Measurements from ENCODE around the gene SLC35A5. TPM values are rescaled to one million over a fixed set of nuclear protein-coding genes. Genes with fewer than 3 reads are reported as not detected.
A peak's percentile ranks its signal among the peaks of the same experiment; 100 is the strongest.

The SLC35A5 gene
- total RNA-seq, 4 donors from 2014 or later, result 9.9 to 57.1 (median 31.0) TPM

GRCh38 chr3:112564940-112565305 lies 3.1 kb downstream of the SLC35A5 start:
- peaks cover 0 to 9% (median 0%) of the 10 kb centered on the region in 3 donors for H3K36me3 ChIP-seq
- no peak overlapping the region for H3K4me3 ChIP-seq
- no peaks in the 10 kb centered on the region for H3K27me3 ChIP-seq
- TF ChIP-seq CTCF (IDR thresholded peaks at IDR 0.05), result no peak
- TF ChIP-seq POLR2A (IDR thresholded peaks at IDR 0.05), result peak in 1 of 2 donors; percentile 8
- H3K27ac ChIP-seq, result peak overlapping the region in 2 of 4 donors; percentile 44 to 55
- DNase-seq, result no peak
- peaks cover 0 to 16% (median 0%) of the 10 kb centered on the region in 4 donors for H3K4me1 ChIP-seq
- H3K9me3 ChIP-seq, result no peaks in the 10 kb centered on the region

GRCh38 chr3:112568642-112569041 lies 6.8 kb downstream of the SLC35A5 start:
- no peaks in the 10 kb centered on the region for H3K27me3 ChIP-seq
- H3K27ac ChIP-seq, result no peak overlapping the region
- H3K4me1 ChIP-seq, result peaks cover 0 to under 1% (median 0%) of the 10 kb centered on the region in 4 donors
- peaks cover 0 to 34% (median 0%) of the 10 kb centered on the region in 3 donors for H3K36me3 ChIP-seq
- no peak overlapping the region for H3K4me3 ChIP-seq
- no peak for DNase-seq
- no peaks in the 10 kb centered on the region for H3K9me3 ChIP-seq
- TF ChIP-seq POLR2A (IDR thresholded peaks at IDR 0.05), result no peak
- TF ChIP-seq CTCF (IDR thresholded peaks at IDR 0.05), result no peak

GRCh38 chr3:112569265-112569664 lies 7.4 kb downstream of the SLC35A5 start:
- H3K27ac ChIP-seq, result no peak overlapping the region
- no peaks in the 10 kb centered on the region for H3K4me1 ChIP-seq
- H3K36me3 ChIP-seq, result peaks cover 0 to 40% (median 0%) of the 10 kb centered on the region in 3 donors
- no peak overlapping the region for H3K4me3 ChIP-seq
- TF ChIP-seq POLR2A (IDR thresholded peaks at IDR 0.05) (no peak), CTCF (IDR thresholded peaks at IDR 0.05) (no peak)
- no peak for DNase-seq
- H3K9me3 ChIP-seq, result no peaks in the 10 kb centered on the region
- no peaks in the 10 kb centered on the region for H3K27me3 ChIP-seq

GRCh38 chr3:112572701-112573100 lies 10.9 kb downstream of the SLC35A5 start:
- TF ChIP-seq CTCF (IDR thresholded peaks at IDR 0.05) (no peak), POLR2A (IDR thresholded peaks at IDR 0.05) (no peak)
- DNase-seq, result no peak
- Histone ChIP-seq H3K4me3 (no peak overlapping the region), H3K36me3 (peaks cover 0 to 33% (median 0%) of the 10 kb centered on the region in 3 donors), H3K27me3 (no peaks in the 10 kb centered on the region), H3K27ac (no peak overlapping the region), H3K4me1 (no peaks in the 10 kb centered on the region), H3K9me3 (no peaks in the 10 kb centered on the region)

- peaks cover 0 to 38% (median 0%) of the 10 kb centered on the region in 3 donors for H3K36me3 ChIP-seq
- DNase-seq, result no peak
Observed at GRCh38 chr3:112579232-112579631, 17.4 kb downstream of the SLC35A5 start.

More at GRCh38 chr3:112579232-112579631, 17.4 kb downstream of the SLC35A5 start:
- Histone ChIP-seq H3K9me3 (no peaks in the 10 kb centered on the region), H3K4me3 (no peak overlapping the region), H3K27ac (no peak overlapping the region), H3K27me3 (no peaks in the 10 kb centered on the region), H3K4me1 (no peaks in the 10 kb centered on the region)
- no peak for TF ChIP-seq POLR2A (IDR thresholded peaks at IDR 0.05)
- no peak for TF ChIP-seq CTCF (IDR thresholded peaks at IDR 0.05)

Data from Peyer's patch (tissue), 4 donors.